Activated CD4-positive, alpha-beta T cell treated with anti-CD3 and anti-CD28 coated beads for 36 hours (primary cell): ENCODE results near the gene MYO15A. TPM values are rescaled to one million over a fixed set of nuclear protein-coding genes. Genes with fewer than 3 reads are reported as not detected.

ENCODE experiments used
- ATAC-seq: fragments of 200-7000 bp; cut with Tn5 transposase; one replicate; pipeline ENCODE4 v1.10.0; 2021; ENCODE audit warnings: mild to moderate bottlenecking, moderate library complexity
- CTCF ChIA-PET: fragments of 350-600 bp; sonication (Branson Sonifier 250); formaldehyde crosslinking; loops from one replicate; lab custom pipeline; 2021; ENCODE audit warnings: antibody characterized with exemption; lab: Charles Lee
- POLR2A ChIA-PET: fragments of 350-600 bp; sonication (Branson Sonifier 250); formaldehyde crosslinking; loops from one replicate; lab custom pipeline; 2021; ENCODE audit warnings: antibody characterized with exemption, inconsistent platforms; lab: Charles Lee
- DNase-seq: peaks from one replicate; pipeline ENCODE4 v3.0.0-alpha.2; 2020
- H3K27ac Mint-ChIP-seq: one replicate; pipeline ENCODE4 v1.8.0; 2021; ENCODE audit warnings: mixed read lengths
- H3K27me3 Mint-ChIP-seq: one replicate; pipeline ENCODE4 v1.8.0; 2021; ENCODE audit warnings: mixed read lengths
- H3K36me3 Mint-ChIP-seq: one replicate; pipeline ENCODE4 v1.8.0; 2021; ENCODE audit warnings: low read depth, mixed read lengths
- H3K4me1 Mint-ChIP-seq: one replicate; pipeline ENCODE4 v1.8.0; 2021; ENCODE audit warnings: mixed read lengths
- H3K4me3 Mint-ChIP-seq: one replicate; pipeline ENCODE4 v1.8.0; 2021; ENCODE audit warnings: mild to moderate bottlenecking, moderate library complexity, mixed read lengths
- H3K9me3 Mint-ChIP-seq: one replicate; pipeline ENCODE4 v1.8.0; 2021; ENCODE audit warnings: low read depth, mixed read lengths
- intact Hi-C, 2 experiments: fragments of 100-400 bp; cut with DNase I in 1 of 2; cut with micrococcal nuclease in 1 of 2; formaldehyde crosslinking; loops; one replicate each; pipeline versions ENCODE4 v1.14.2 to v1.15.1; 2022 to 2024; cut with DNase I, micrococcal nuclease
- total RNA-seq, 2 experiments: library from RNA; stranded (reverse); gene quantifications; one replicate each; pipeline ENCODE4 v1.2.3, GENCODE V29; 2021

The MYO15A gene
- total RNA-seq, 2 experiments from 2014 or later, result 1.1 to 1.5 TPM

GRCh38 chr17:18148586-18148985 lies 40.0 kb downstream of the MYO15A start:
- DNase-seq (no peak), ATAC-seq (no peak)
- POLR2A ChIA-PET, result no interaction called here
- Mint-ChIP-seq H3K27ac (no peak overlapping the region), H3K36me3 (no peaks in the 10 kb centered on the region), H3K4me3 (no peak overlapping the region), H3K4me1 (peaks cover under 1% of the 10 kb centered on the region), H3K27me3 (no peaks in the 10 kb centered on the region), H3K9me3 (no peaks in the 10 kb centered on the region)
- intact Hi-C loops, result no loop called here
- CTCF ChIA-PET, result interaction anchor here (0.7 to 0.8 kb wide), 2 partner anchors 17 to 50 kb away, joined by 3 read pairs; no protein-coding TSS in a partner anchor

- intact Hi-C loops, result no loop called here
- H3K4me1 Mint-ChIP-seq, result peaks cover 3% of the 10 kb centered on the region
- POLR2A ChIA-PET, result interaction anchor here (0.5 kb wide), 1 partner anchor 52 kb away, joined by 3 read pairs; no protein-coding TSS in a partner anchor
- H3K36me3 Mint-ChIP-seq, result no peaks in the 10 kb centered on the region
- H3K27ac Mint-ChIP-seq, result no peak overlapping the region
- H3K27me3 Mint-ChIP-seq, result no peaks in the 10 kb centered on the region
- no peaks in the 10 kb centered on the region for H3K9me3 Mint-ChIP-seq
- CTCF ChIA-PET, result interaction anchor here (2.3 kb wide), 1 partner anchor 9 kb away, joined by 9 read pairs; no protein-coding TSS in a partner anchor
- ATAC-seq (no peak), DNase-seq (no peak)
- no peak overlapping the region for H3K4me3 Mint-ChIP-seq
These were observed 42.7 kb downstream of the MYO15A start for GRCh38 chr17:18151290-18151689.

GRCh38 chr17:18155179-18155578 lies 46.6 kb downstream of the MYO15A start:
- intact Hi-C loops, result no loop called here
- Mint-ChIP-seq H3K27me3 (no peaks in the 10 kb centered on the region), H3K27ac (no peak overlapping the region), H3K4me1 (peaks cover 9% of the 10 kb centered on the region), H3K36me3 (no peaks in the 10 kb centered on the region), H3K4me3 (no peak overlapping the region), H3K9me3 (no peaks in the 10 kb centered on the region)
- CTCF ChIA-PET, result interaction anchor here (1.0 to 1.6 kb wide), 3 partner anchors 13 to 34 kb away, joined by 3 to 5 read pairs (median 4); partner anchors contain the start of gene ALKBH5
- POLR2A ChIA-PET, result no interaction called here
- DNase-seq (no peak), ATAC-seq (no peak)

GRCh38 chr17:18156171-18156975 lies 47.8 kb downstream of the MYO15A start:
- DNase-seq, result no peak
- Mint-ChIP-seq H3K27ac (peak overlapping the region; percentile 51), H3K4me1 (peaks cover 9% of the 10 kb centered on the region), H3K9me3 (no peaks in the 10 kb centered on the region), H3K36me3 (no peaks in the 10 kb centered on the region), H3K4me3 (no peak overlapping the region), H3K27me3 (no peaks in the 10 kb centered on the region)
- intact Hi-C loops, result no loop called here
- ChIA-PET POLR2A (no interaction called here), CTCF (interaction anchor here (0.8 to 1.6 kb wide), 5 partner anchors 14 to 271 kb away, joined by 3 to 5 read pairs (median 4); partner anchors contain the start of gene ALKBH5)
- no peak for ATAC-seq

GRCh38 chr17:18156976-18157280 lies 48.4 kb downstream of the MYO15A start:
- POLR2A ChIA-PET, result no interaction called here
- CTCF ChIA-PET, result no interaction called here
- DNase-seq, result no peak
- Mint-ChIP-seq H3K4me1 (peaks cover 9% of the 10 kb centered on the region), H3K27me3 (no peaks in the 10 kb centered on the region), H3K27ac (no peak overlapping the region), H3K36me3 (no peaks in the 10 kb centered on the region), H3K9me3 (no peaks in the 10 kb centered on the region), H3K4me3 (no peak overlapping the region)
- intact Hi-C loops, result no loop called here
- ATAC-seq, result no peak

GRCh38 chr17:18157354-18157985 lies 48.9 kb downstream of the MYO15A start:
- ATAC-seq (no peak), DNase-seq (no peak)
- Mint-ChIP-seq H3K4me3 (peak overlapping the region; percentile 63), H3K9me3 (no peaks in the 10 kb centered on the region), H3K36me3 (no peaks in the 10 kb centered on the region), H3K27me3 (no peaks in the 10 kb centered on the region), H3K4me1 (peaks cover 9% of the 10 kb centered on the region), H3K27ac (peak overlapping the region; percentile 81)
- ChIA-PET CTCF (interaction anchor here (1.1 kb wide), 1 partner anchor 69 kb away, joined by 3 read pairs; no protein-coding TSS in a partner anchor), POLR2A (interaction anchor here (0.6 to 1.0 kb wide), 2 partner anchors 24 to 26 kb away, joined by 3 to 4 read pairs; partner anchors contain the start of gene ALKBH5)
- intact Hi-C loops, result no loop called here

GRCh38 chr17:18158022-18158600 lies 49.6 kb downstream of the MYO15A start:
- ChIA-PET POLR2A (interaction anchor here (0.6 to 1.0 kb wide), 2 partner anchors 23 to 25 kb away, joined by 3 to 4 read pairs; partner anchors contain the start of gene ALKBH5), CTCF (interaction anchor here (0.7 to 1.1 kb wide), 2 partner anchors 23 to 70 kb away, joined by 3 read pairs; no protein-coding TSS in a partner anchor)
- peak overlapping the region; percentile 63 for H3K4me3 Mint-ChIP-seq
- peaks cover 9% of the 10 kb centered on the region for H3K4me1 Mint-ChIP-seq
- intact Hi-C loops, result loop anchor here (1.0 to 2.0 kb wide), 4 partner anchors 25 to 464 kb away; partner anchors contain the start of genes ALKBH5 (in 2 of the 2) and MIEF2 (in 1 of the 2)
- peak; percentile 87 for ATAC-seq
- peak; percentile 99 for DNase-seq
- H3K36me3 Mint-ChIP-seq, result no peaks in the 10 kb centered on the region
- peak overlapping the region; percentile 81 for H3K27ac Mint-ChIP-seq
- no peaks in the 10 kb centered on the region for H3K9me3 Mint-ChIP-seq
- H3K27me3 Mint-ChIP-seq, result no peaks in the 10 kb centered on the region

GRCh38 chr17:18159551-18160120 lies 51.1 kb downstream of the MYO15A start:
- Mint-ChIP-seq H3K4me1 (peaks cover 7% of the 10 kb centered on the region), H3K4me3 (no peak overlapping the region), H3K36me3 (no peaks in the 10 kb centered on the region), H3K27me3 (no peaks in the 10 kb centered on the region), H3K9me3 (no peaks in the 10 kb centered on the region), H3K27ac (peak overlapping the region; percentile 75)
- DNase-seq (no peak), ATAC-seq (no peak)
- intact Hi-C loops, result loop anchor here in 1 of 2 experiments (2.0 kb wide), 1 partner anchor 23 kb away; the partner anchor contains the start of gene ALKBH5
- ChIA-PET POLR2A (no interaction called here), CTCF (no interaction called here)

GRCh38 chr17:18160128-18160856 lies 51.7 kb downstream of the MYO15A start:
- Mint-ChIP-seq H3K27ac (peak overlapping the region; percentile 32), H3K36me3 (no peaks in the 10 kb centered on the region), H3K4me1 (peaks cover 7% of the 10 kb centered on the region), H3K4me3 (no peak overlapping the region), H3K27me3 (no peaks in the 10 kb centered on the region), H3K9me3 (no peaks in the 10 kb centered on the region)
- ATAC-seq, result no peak
- no peak for DNase-seq
- ChIA-PET CTCF (interaction anchor here (1.4 kb wide), 1 partner anchor 18 kb away, joined by 3 read pairs; no protein-coding TSS in a partner anchor), POLR2A (no interaction called here)
- intact Hi-C loops, result no loop called here
